ENCODE results near the gene REM2.

GRCh38 chr14:22872833-22873520, 10.0 kb upstream of the REM2 start:
- TF ChIP-seq, protein P1, sequence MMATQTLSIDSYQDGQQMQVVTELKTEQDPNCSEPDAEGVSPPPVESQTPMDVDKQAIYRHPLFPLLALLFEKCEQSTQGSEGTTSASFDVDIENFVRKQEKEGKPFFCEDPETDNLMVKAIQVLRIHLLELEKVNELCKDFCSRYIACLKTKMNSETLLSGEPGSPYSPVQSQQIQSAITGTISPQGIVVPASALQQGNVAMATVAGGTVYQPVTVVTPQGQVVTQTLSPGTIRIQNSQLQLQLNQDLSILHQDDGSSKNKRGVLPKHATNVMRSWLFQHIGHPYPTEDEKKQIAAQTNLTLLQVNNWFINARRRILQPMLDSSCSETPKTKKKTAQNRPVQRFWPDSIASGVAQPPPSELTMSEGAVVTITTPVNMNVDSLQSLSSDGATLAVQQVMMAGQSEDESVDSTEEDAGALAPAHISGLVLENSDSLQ (IDR thresholded peaks at IDR 0.05) = no peak
- TF ChIP-seq SP1 (IDR thresholded peaks at IDR 0.05) (no peak), NFRKB (IDR thresholded peaks at IDR 0.05) (no peak), SUZ12 (IDR thresholded peaks at IDR 0.05) (no peak), BHLHE40 (IDR thresholded peaks at IDR 0.05; ENCODE audit: borderline replicate concordance) (no peak), FOXM1 (IDR thresholded peaks at IDR 0.05; ENCODE audit: borderline replicate concordance) (no peak), ELF4 (IDR thresholded peaks at IDR 0.05) (no peak), ZNF384 (IDR thresholded peaks at IDR 0.05) (no peak), CTBP1 (IDR thresholded peaks at IDR 0.05; ENCODE audit: borderline replicate concordance) (no peak), FOXA1 (IDR thresholded peaks at IDR 0.05) (no peak), FOXK2 (IDR thresholded peaks at IDR 0.05) (no peak)
